Transverse colon (tissue), 4 donors: ENCODE data around the gene ARMCX6. TPM values are rescaled to one million over a fixed set of nuclear protein-coding genes. Genes with fewer than 3 reads are reported as not detected.
"Not testable (repeated sequence)": the region's sequence is repeated elsewhere in the genome, so short reads cannot be mapped to it uniquely, and the experiment has no call there.

Experiments used
- DNase-seq: peaks from one replicate; pipeline ENCODE4 v3.0.0-alpha.2; 2019
- H3K27ac ChIP-seq, 4 donors: fragments of 200-600 bp; sonication (generic); 2 replicates each; pipeline ENCODE4 v1.5.1; 2016 to 2018; ENCODE audit warnings: inconsistent platforms in 4 of 4
- H3K27me3 ChIP-seq: fragments of 200-600 bp; sonication (generic); 2 replicates; pipeline ENCODE4 v1.5.1; 2017; ENCODE audit warnings: inconsistent platforms
- H3K36me3 ChIP-seq, 4 donors: fragments of 200-600 bp; sonication (generic); 2 replicates each; pipeline ENCODE4 v1.5.1; 2017 to 2019; ENCODE audit warnings: inconsistent platforms in 4 of 4
- H3K4me1 ChIP-seq, 4 donors: fragments of 200-600 bp; sonication (generic); 2 replicates each; pipeline ENCODE4 v1.5.1; 2017 to 2020; ENCODE audit warnings: inconsistent platforms in 4 of 4
- H3K4me3 ChIP-seq, 4 donors: fragments of 200-600 bp; sonication (generic); 1 replicate in 1 of 4; 2 replicates in 3 of 4; pipeline versions ENCODE4 v1.5.1 to v1.6.1; 2017 to 2019; ENCODE audit warnings: inconsistent platforms in 4 of 4
- H3K9me3 ChIP-seq, 2 donors: fragments of 200-600 bp; sonication (generic); 2 replicates each; pipeline ENCODE4 v1.5.1; 2017 to 2019; ENCODE audit warnings: inconsistent platforms in 2 of 2
- EP300 ChIP-seq: sonication (generic); formaldehyde crosslinking; IDR thresholded peaks from one replicate; pipeline ENCODE4 v1.6.1; 2017; ENCODE audit warnings: antibody characterized with exemption, low read depth
- POLR2A ChIP-seq: fragments of 450-650 bp; IDR thresholded peaks from one replicate; pipeline ENCODE4 v1.6.1; 2016; ENCODE audit warnings: antibody characterized with exemption, mild to moderate bottlenecking, moderate library complexity
- POLR2AphosphoS5 ChIP-seq, 3 donors: sonication (generic); formaldehyde crosslinking; IDR thresholded peaks; one replicate each; pipeline ENCODE4 v1.6.1; 2016; ENCODE audit warnings: antibody characterized with exemption in 3 of 3
- WGBS, 2 donors: methylation state at CpG; one replicate each; pipeline ENCODE4 v1.1.5; 2018; ENCODE audit warnings: low coverage in 1 of 2; 5-methylcytosine and 5-hydroxymethylcytosine counted together
- in situ Hi-C, 4 donors: fragments of 200-750 bp; cut with MboI; loops; one replicate each; pipeline versions ENCODE4 v1.15.0 to v1.15.1; 2017; ENCODE audit warnings: low sequenced_read_pairs in 3 of 4, low pct_ligation_motif_present in 1 of 4, low pct_unique_long_range_greater_than_20kb in 1 of 4
- intact Hi-C: fragments of 100-400 bp; cut with DNase I; formaldehyde crosslinking; loops from one replicate; pipeline ENCODE4 v1.15.1; 2023; ENCODE audit warnings: low total_unique reads
- total RNA-seq, 4 donors: library from RNA; depleted of rRNA; stranded (reverse); fragments of >200 nt; gene quantifications; one replicate each; pipeline ENCODE4 v1.1.0, GENCODE V29; 2016
- TF ChIP-seq, protein P1 (sequence below), 5 experiments: fragments of 200-600 bp in 3 of 5; fragments of 450-650 bp in 2 of 5; sonication (generic) in 3 of 5; IDR thresholded peaks; 1 replicate in 2 of 5; 2 replicates in 3 of 5; pipeline ENCODE4 v1.5.1; 2016 to 2017; ENCODE audit warnings: antibody characterized with exemption in 5 of 5, inconsistent platforms in 3 of 5, mild to moderate bottlenecking in 2 of 5, moderate library complexity in 1 of 5

The ARMCX6 gene
- total RNA-seq, 4 donors from 2014 or later: 7.2 to 13.5 TPM; not detected in 2

DNA sequence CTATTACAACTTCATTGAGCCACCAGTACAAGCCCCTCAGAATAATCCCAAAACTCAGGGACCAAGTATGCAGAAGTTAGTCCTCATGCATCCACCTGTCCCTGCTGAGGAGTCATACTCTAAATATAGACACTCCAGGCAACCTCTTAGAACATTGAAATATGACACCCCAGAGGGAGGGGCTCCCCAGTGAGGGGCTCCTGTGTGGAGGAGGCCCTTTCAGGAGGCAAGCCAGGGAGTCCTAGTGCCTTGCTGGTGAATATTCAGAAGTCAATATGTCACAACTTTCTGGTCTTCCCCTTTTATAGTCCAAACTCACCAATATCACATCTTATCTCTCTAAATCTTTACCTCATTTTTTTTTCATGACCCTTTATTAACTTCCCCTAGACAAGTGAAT lies 1.6 kb upstream of the ARMCX6 start:
- Histone ChIP-seq H3K27ac (no peak overlapping the region), H3K27me3 (no peaks in the 10 kb centered on the region), H3K4me1 (peaks cover 0 to 11% (median 1%) of the 10 kb centered on the region in 4 donors), H3K9me3 (no peaks in the 10 kb centered on the region), H3K36me3 (no peaks in the 10 kb centered on the region), H3K4me3 (no peak overlapping the region)
- no peak for TF ChIP-seq POLR2A
- TF ChIP-seq EP300: no peak
- no peak for TF ChIP-seq POLR2AphosphoS5 (IDR thresholded peaks at IDR 0.05)
- TF ChIP-seq, protein P1, sequence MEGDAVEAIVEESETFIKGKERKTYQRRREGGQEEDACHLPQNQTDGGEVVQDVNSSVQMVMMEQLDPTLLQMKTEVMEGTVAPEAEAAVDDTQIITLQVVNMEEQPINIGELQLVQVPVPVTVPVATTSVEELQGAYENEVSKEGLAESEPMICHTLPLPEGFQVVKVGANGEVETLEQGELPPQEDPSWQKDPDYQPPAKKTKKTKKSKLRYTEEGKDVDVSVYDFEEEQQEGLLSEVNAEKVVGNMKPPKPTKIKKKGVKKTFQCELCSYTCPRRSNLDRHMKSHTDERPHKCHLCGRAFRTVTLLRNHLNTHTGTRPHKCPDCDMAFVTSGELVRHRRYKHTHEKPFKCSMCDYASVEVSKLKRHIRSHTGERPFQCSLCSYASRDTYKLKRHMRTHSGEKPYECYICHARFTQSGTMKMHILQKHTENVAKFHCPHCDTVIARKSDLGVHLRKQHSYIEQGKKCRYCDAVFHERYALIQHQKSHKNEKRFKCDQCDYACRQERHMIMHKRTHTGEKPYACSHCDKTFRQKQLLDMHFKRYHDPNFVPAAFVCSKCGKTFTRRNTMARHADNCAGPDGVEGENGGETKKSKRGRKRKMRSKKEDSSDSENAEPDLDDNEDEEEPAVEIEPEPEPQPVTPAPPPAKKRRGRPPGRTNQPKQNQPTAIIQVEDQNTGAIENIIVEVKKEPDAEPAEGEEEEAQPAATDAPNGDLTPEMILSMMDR (IDR thresholded peaks at IDR 0.05): no peak
- in situ Hi-C loops: no loop called here
- no peak for DNase-seq
- intact Hi-C loops: loop anchor here (5.0 kb wide), 1 partner anchor 537 kb away; no protein-coding TSS in a partner anchor

- no peaks in the 10 kb centered on the region for H3K36me3 ChIP-seq
- H3K27ac ChIP-seq: no peak overlapping the region
- H3K4me3 ChIP-seq: no peak overlapping the region
- H3K9me3 ChIP-seq: no peaks in the 10 kb centered on the region
- TF ChIP-seq POLR2A: no peak
- no peak for TF ChIP-seq EP300
- TF ChIP-seq, protein P1 (IDR thresholded peaks at IDR 0.05): no peak
- no peak for TF ChIP-seq POLR2AphosphoS5 (IDR thresholded peaks at IDR 0.05)
- in situ Hi-C loops: no loop called here
- intact Hi-C loops: no loop called here
- no peak for DNase-seq
- H3K4me1 ChIP-seq: no peaks in the 10 kb centered on the region
- H3K27me3 ChIP-seq: no peaks in the 10 kb centered on the region
- 21% methylated on average over 1 of the region's 1 CpG; no CpG with 5 or more reads in 1 of the 2 donors for WGBS, 2 donors
These were observed 12.1 kb downstream of the ARMCX6 start for GRCh38 chrX:101605728-101606127.

GRCh38 chrX:101605146-101605545 lies 12.7 kb downstream of the ARMCX6 start:
- Histone ChIP-seq H3K4me1 (no peaks in the 10 kb centered on the region), H3K27me3 (no peaks in the 10 kb centered on the region), H3K4me3 (no peak overlapping the region), H3K36me3 (no peaks in the 10 kb centered on the region), H3K27ac (no peak overlapping the region), H3K9me3 (no peaks in the 10 kb centered on the region)
- no peak for DNase-seq
- in situ Hi-C loops: no loop called here
- intact Hi-C loops: no loop called here
- no peak for TF ChIP-seq EP300
- TF ChIP-seq POLR2A: no peak
- TF ChIP-seq POLR2AphosphoS5 (IDR thresholded peaks at IDR 0.05): no peak
- TF ChIP-seq, protein P1 (IDR thresholded peaks at IDR 0.05): no peak

- TF ChIP-seq EP300 (no peak), POLR2AphosphoS5 (IDR thresholded peaks at IDR 0.05) (no peak), POLR2A (no peak)
- TF ChIP-seq, protein P1 (IDR thresholded peaks at IDR 0.05): no peak
- intact Hi-C loops: no loop called here
- DNase-seq: no peak
- in situ Hi-C loops: no loop called here
- Histone ChIP-seq H3K27ac (no peak overlapping the region), H3K9me3 (no peaks in the 10 kb centered on the region), H3K27me3 (no peaks in the 10 kb centered on the region), H3K4me3 (no peak overlapping the region), H3K36me3 (no peaks in the 10 kb centered on the region), H3K4me1 (no peaks in the 10 kb centered on the region)
- 86% methylated on average over 7 of the region's 7 CpGs; no CpG with 5 or more reads in 1 of the 2 donors for WGBS, 2 donors
These were observed 15.7 kb downstream of the ARMCX6 start for GRCh38 chrX:101602077-101602476.

DNA sequence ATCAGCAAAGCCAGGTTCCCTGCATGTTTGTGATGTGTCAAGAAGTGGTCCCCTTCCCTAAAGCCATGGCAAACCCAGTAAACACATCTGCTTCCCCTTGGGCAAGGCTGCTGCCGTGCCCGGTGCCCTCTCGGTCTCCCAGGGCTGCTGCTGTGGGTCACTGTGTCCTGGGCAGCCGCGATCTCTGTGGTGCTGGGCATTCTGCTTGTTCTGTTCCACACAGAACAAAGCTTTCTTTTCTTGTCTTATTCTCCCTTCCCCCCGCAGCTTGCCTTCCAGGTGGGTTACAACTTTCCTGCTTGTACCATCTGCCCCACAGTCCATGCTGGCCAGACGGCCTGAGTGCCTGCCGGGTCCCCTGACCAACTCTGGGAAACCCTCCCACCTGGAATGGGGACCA lies 18.2 kb downstream of the ARMCX6 start:
- H3K27me3 ChIP-seq, H3K27ac ChIP-seq, DNase-seq, intact Hi-C loops, H3K36me3 ChIP-seq, H3K4me1 ChIP-seq, H3K4me3 ChIP-seq, H3K9me3 ChIP-seq: not testable (repeated sequence)
- 85% methylated on average over 5 of the region's 8 CpGs; no CpG with 5 or more reads in 1 of the 2 donors for WGBS, 2 donors
- in situ Hi-C loops: loop anchor here in 2 of 4 donors (25.0 kb wide), 1 partner anchor 163 kb away; no protein-coding TSS in a partner anchor
